GM23338 (cell line): Measurements from ENCODE around the gene ANKFY1. TPM values are rescaled to one million over a fixed set of nuclear protein-coding genes. Genes with fewer than 3 reads are reported as not detected.

Source experiments
- ATAC-seq: fragments of 200-7000 bp; cut with Tn5 transposase; 3 replicates; pipeline ENCODE4 v1.9.1; 2020
- DNase-seq: peaks from one replicate; pipeline ENCODE4 v3.0.0-alpha.2; 2015; ENCODE audit warnings: low spot score
- H2AFZ ChIP-seq: fragments of 200-600 bp; sonication (generic); 2 replicates; pipeline ENCODE4 v1.8.0; 2016; ENCODE audit warnings: antibody characterized with exemption, mild to moderate bottlenecking, moderate library complexity
- H3F3A ChIP-seq: fragments of 200-600 bp; sonication (generic); replicated peaks from 2 replicates; pipeline ENCODE4 v1.8.0; 2017; ENCODE audit warnings: antibody characterized with exemption, mixed run types, low read depth
- H3K27ac ChIP-seq: fragments of 200-600 bp; sonication (generic); 2 replicates; pipeline ENCODE4 v1.6.1; 2016; ENCODE audit warnings: low read depth
- H3K27me3 ChIP-seq: fragments of 200-600 bp; sonication (generic); 2 replicates; pipeline ENCODE4 v1.8.0; 2016; ENCODE audit warnings: mild to moderate bottlenecking, mixed run types, moderate library complexity; ENCODE audit not compliant: insufficient read depth
- H3K36me3 ChIP-seq: fragments of 200-600 bp; sonication (generic); 2 replicates; pipeline ENCODE4 v1.8.0; 2016; ENCODE audit warnings: mild to moderate bottlenecking; ENCODE audit not compliant: insufficient read depth
- H3K4me1 ChIP-seq: fragments of 200-600 bp; sonication (generic); 2 replicates; pipeline ENCODE4 v1.8.0; 2016; ENCODE audit warnings: mild to moderate bottlenecking, moderate library complexity; ENCODE audit not compliant: insufficient read depth
- H3K4me2 ChIP-seq: fragments of 200-600 bp; sonication (generic); 2 replicates; pipeline ENCODE4 v1.7.1; 2017; ENCODE audit warnings: mixed run types
- H3K4me3 ChIP-seq: fragments of 200-600 bp; sonication (generic); 2 replicates; pipeline ENCODE4 v1.6.1; 2016; ENCODE audit warnings: mixed run types
- H3K79me2 ChIP-seq: fragments of 200-600 bp; sonication (generic); replicated peaks from 2 replicates; pipeline ENCODE4 v1.8.0; 2017; ENCODE audit warnings: mild to moderate bottlenecking; ENCODE audit not compliant: insufficient read depth
- H3K9me2 ChIP-seq: fragments of 200-600 bp; sonication (generic); 2 replicates; pipeline ENCODE4 v1.8.0; 2017; ENCODE audit not compliant: insufficient read depth
- H4K20me1 ChIP-seq: fragments of 200-600 bp; sonication (generic); replicated peaks from 2 replicates; pipeline ENCODE4 v1.8.0; 2017; ENCODE audit warnings: mild to moderate bottlenecking; ENCODE audit not compliant: insufficient read depth
- H3K27ac Mint-ChIP-seq: 2 replicates; pipeline ENCODE4 v1.8.0; 2020; ENCODE audit warnings: inconsistent platforms, mild to moderate bottlenecking, moderate library complexity, mixed read lengths
- H3K27me3 Mint-ChIP-seq: 3 replicates; pipeline ENCODE4 v1.8.0; 2022; ENCODE audit warnings: low read depth, mild to moderate bottlenecking, moderate library complexity, mixed read lengths, inconsistent platforms; ENCODE audit not compliant: insufficient read depth, poor library complexity
- H3K36me3 Mint-ChIP-seq: 3 replicates; pipeline ENCODE4 v1.8.0; 2021; ENCODE audit warnings: low read depth, mild to moderate bottlenecking, inconsistent platforms, moderate library complexity, mixed read lengths
- H3K4me1 Mint-ChIP-seq: 3 replicates; pipeline ENCODE4 v1.8.0; 2020; ENCODE audit warnings: mild to moderate bottlenecking, inconsistent platforms, mixed read lengths
- H3K4me3 Mint-ChIP-seq: 3 replicates; pipeline ENCODE4 v1.8.0; 2021; ENCODE audit warnings: moderate library complexity, mild to moderate bottlenecking, inconsistent platforms, mixed read lengths
- H3K9me3 Mint-ChIP-seq: 3 replicates; pipeline ENCODE4 v1.8.0; 2020; ENCODE audit warnings: moderate library complexity, mild to moderate bottlenecking, inconsistent platforms, mixed read lengths
- CREB1 ChIP-seq: fragments of 250-450 bp; sonication (Bioruptor Pico); IDR thresholded peaks from 2 replicates; pipeline ENCODE4 v1.5.0; 2020; ENCODE audit warnings: low read depth, mild to moderate bottlenecking, moderate library complexity
- EZH2 ChIP-seq: fragments of 200-600 bp; sonication (generic); IDR thresholded peaks from one replicate; pipeline ENCODE4 v1.8.0; 2017; ENCODE audit warnings: antibody characterized with exemption, mild to moderate bottlenecking, low read depth; ENCODE audit not compliant: unreplicated experiment
- EZH2phosphoT487 ChIP-seq: fragments of 200-600 bp; sonication (generic); IDR thresholded peaks from one replicate; pipeline ENCODE4 v1.8.1; 2018; ENCODE audit warnings: antibody characterized with exemption; ENCODE audit not compliant: unreplicated experiment
- JUNB ChIP-seq: IDR thresholded peaks from one replicate; pipeline ENCODE4 v1.6.1; 2016; ENCODE audit warnings: antibody characterized with exemption; ENCODE audit not compliant: unreplicated experiment
- ZNF114 ChIP-seq: fragments of 250-450 bp; sonication (Bioruptor Pico); IDR thresholded peaks from 2 replicates; pipeline ENCODE4 v1.5.0; 2020; ENCODE audit warnings: mild to moderate bottlenecking, moderate library complexity
- ZNF462 ChIP-seq: fragments of 250-450 bp; sonication (Bioruptor Pico); IDR thresholded peaks from 2 replicates; pipeline ENCODE4 v1.5.0; 2020; ENCODE audit warnings: mild to moderate bottlenecking, moderate library complexity
- polyA plus RNA-seq: library from polyadenylated mRNA; unstranded; fragments of >200 nt; fragmentation: Nextera tagmentation; extraction: Ambion mirVana; gene quantifications from 2 replicates; pipeline ENCODE4 v1.2.1, GENCODE V29; 2016
- total RNA-seq: library from RNA; depleted of rRNA; stranded (reverse); fragments of >200 nt; shearing (Covaris generic); gene quantifications from 2 replicates; pipeline ENCODE4 v1.2.3, GENCODE V29; 2014

ANKFY1 gene
- total and polyA plus RNA-seq, 2 experiments from 2014 or later, result 12.9 to 44.4 TPM

DNA sequence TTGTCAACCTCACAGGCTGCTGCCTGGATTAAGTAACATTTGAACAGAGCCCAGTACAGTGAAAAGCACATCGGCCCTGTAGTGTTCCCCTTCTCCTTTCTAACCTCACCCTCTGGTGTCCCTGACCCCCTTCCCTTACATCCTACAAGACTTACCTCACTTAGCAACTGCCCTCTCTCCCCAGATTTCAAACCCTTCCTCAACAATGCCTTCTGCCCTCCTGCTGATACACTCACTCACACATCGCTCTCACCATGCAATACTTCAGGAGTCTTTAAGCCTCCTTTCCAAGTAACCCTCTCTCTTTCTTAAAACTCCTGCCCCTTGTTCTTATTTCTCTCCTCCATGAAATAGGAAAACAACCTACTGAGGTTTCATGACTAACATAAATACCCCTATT is 138.8 kb downstream of the ANKFY1 start (continued):
- TF ChIP-seq ZNF462 (CRISPR knock-in tag) (no peak), EZH2phosphoT487 (no peak)

- Mint-ChIP-seq H3K4me1 (peaks cover 8% of the 10 kb centered on the region), H3K27ac (no peak overlapping the region), H3K36me3 (peaks cover 18% of the 10 kb centered on the region; the same call in 2 of the 3 replicates), H3K27me3 (peaks cover 3% of the 10 kb centered on the region), H3K9me3 (no peaks in the 10 kb centered on the region), H3K4me3 (no peak overlapping the region)
- H3K36me3 ChIP-seq, result no peaks in the 10 kb centered on the region
- ATAC-seq, result no peak
- H3K4me1 ChIP-seq, result no peaks in the 10 kb centered on the region
- no peaks in the 10 kb centered on the region for H3K9me2 ChIP-seq
- no peak for DNase-seq
- no peaks in the 10 kb centered on the region for H3K79me2 ChIP-seq
- H3F3A ChIP-seq, result no peaks in the 10 kb centered on the region
- TF ChIP-seq JUNB (no peak), CREB1 (CRISPR knock-in tag) (no peak), ZNF114 (CRISPR knock-in tag) (no peak), EZH2 (no peak)
- no peaks in the 10 kb centered on the region for H4K20me1 ChIP-seq
- no peaks in the 10 kb centered on the region for H3K27me3 ChIP-seq
- H3K4me3 ChIP-seq, result no peak overlapping the region
- no peak overlapping the region for H3K4me2 ChIP-seq
- no peak overlapping the region for H3K27ac ChIP-seq
- H2AFZ ChIP-seq, result no peak overlapping the region
Measured at GRCh38 chr17:4120332-4120731, 143.4 kb downstream of the ANKFY1 start.
